Ovary (tissue), 3 donors: ENCODE data around the gene RPS6KA4.

ENCODE experiments used
- CTCF ChIP-seq, 3 donors: fragments of 450-650 bp in 2 of 3; fragments of 200-600 bp in 1 of 3; IDR thresholded peaks; one replicate each; pipeline versions ENCODE4 v1.5.1 to v1.8.0; 2016 to 2022; ENCODE audit warnings: antibody characterized with exemption in 3 of 3, mild to moderate bottlenecking in 1 of 3
- EP300 ChIP-seq: sonication (generic); formaldehyde crosslinking; IDR thresholded peaks from one replicate; pipeline ENCODE4 v1.6.1; 2017; ENCODE audit warnings: antibody characterized with exemption
- POLR2A ChIP-seq: fragments of 450-650 bp; IDR thresholded peaks from one replicate; pipeline ENCODE4 v1.6.1; 2017; ENCODE audit warnings: antibody characterized with exemption, mild to moderate bottlenecking, moderate library complexity
- donor health status: DM: no; HTN: no; CAD: no.

GRCh38 chr11:64316672-64317324, 42.2 kb upstream of the RPS6KA4 start:
- TF ChIP-seq CTCF (IDR thresholded peaks at IDR 0.05) (no peak), POLR2A (no peak), EP300 (no peak)
